GM23338 (cell line): Measurements from ENCODE around the gene RNF212B. TPM values are rescaled to one million over a fixed set of nuclear protein-coding genes. Genes with fewer than 3 reads are reported as not detected.
"Not testable (repeated sequence)": the region's sequence is repeated elsewhere in the genome, so short reads cannot be mapped to it uniquely, and the experiment has no call there.

Source experiments
- ATAC-seq: fragments of 200-7000 bp; cut with Tn5 transposase; 3 replicates; pipeline ENCODE4 v1.9.1; 2020
- DNase-seq: peaks from one replicate; pipeline ENCODE4 v3.0.0-alpha.2; 2015; ENCODE audit warnings: low spot score
- H2AFZ ChIP-seq: fragments of 200-600 bp; sonication (generic); 2 replicates; pipeline ENCODE4 v1.8.0; 2016; ENCODE audit warnings: antibody characterized with exemption, mild to moderate bottlenecking, moderate library complexity
- H3F3A ChIP-seq: fragments of 200-600 bp; sonication (generic); replicated peaks from 2 replicates; pipeline ENCODE4 v1.8.0; 2017; ENCODE audit warnings: antibody characterized with exemption, mixed run types, low read depth
- H3K27ac ChIP-seq: fragments of 200-600 bp; sonication (generic); 2 replicates; pipeline ENCODE4 v1.6.1; 2016; ENCODE audit warnings: low read depth
- H3K27me3 ChIP-seq: fragments of 200-600 bp; sonication (generic); 2 replicates; pipeline ENCODE4 v1.8.0; 2016; ENCODE audit warnings: mild to moderate bottlenecking, mixed run types, moderate library complexity; ENCODE audit not compliant: insufficient read depth
- H3K36me3 ChIP-seq: fragments of 200-600 bp; sonication (generic); 2 replicates; pipeline ENCODE4 v1.8.0; 2016; ENCODE audit warnings: mild to moderate bottlenecking; ENCODE audit not compliant: insufficient read depth
- H3K4me1 ChIP-seq: fragments of 200-600 bp; sonication (generic); 2 replicates; pipeline ENCODE4 v1.8.0; 2016; ENCODE audit warnings: mild to moderate bottlenecking, moderate library complexity; ENCODE audit not compliant: insufficient read depth
- H3K4me2 ChIP-seq: fragments of 200-600 bp; sonication (generic); 2 replicates; pipeline ENCODE4 v1.7.1; 2017; ENCODE audit warnings: mixed run types
- H3K4me3 ChIP-seq: fragments of 200-600 bp; sonication (generic); 2 replicates; pipeline ENCODE4 v1.6.1; 2016; ENCODE audit warnings: mixed run types
- H3K79me2 ChIP-seq: fragments of 200-600 bp; sonication (generic); replicated peaks from 2 replicates; pipeline ENCODE4 v1.8.0; 2017; ENCODE audit warnings: mild to moderate bottlenecking; ENCODE audit not compliant: insufficient read depth
- H3K9me2 ChIP-seq: fragments of 200-600 bp; sonication (generic); 2 replicates; pipeline ENCODE4 v1.8.0; 2017; ENCODE audit not compliant: insufficient read depth
- H4K20me1 ChIP-seq: fragments of 200-600 bp; sonication (generic); replicated peaks from 2 replicates; pipeline ENCODE4 v1.8.0; 2017; ENCODE audit warnings: mild to moderate bottlenecking; ENCODE audit not compliant: insufficient read depth
- H3K27ac Mint-ChIP-seq: 2 replicates; pipeline ENCODE4 v1.8.0; 2020; ENCODE audit warnings: inconsistent platforms, mild to moderate bottlenecking, moderate library complexity, mixed read lengths
- H3K27me3 Mint-ChIP-seq: 3 replicates; pipeline ENCODE4 v1.8.0; 2022; ENCODE audit warnings: low read depth, mild to moderate bottlenecking, moderate library complexity, mixed read lengths, inconsistent platforms; ENCODE audit not compliant: insufficient read depth, poor library complexity
- H3K36me3 Mint-ChIP-seq: 3 replicates; pipeline ENCODE4 v1.8.0; 2021; ENCODE audit warnings: low read depth, mild to moderate bottlenecking, inconsistent platforms, moderate library complexity, mixed read lengths
- H3K4me1 Mint-ChIP-seq: 3 replicates; pipeline ENCODE4 v1.8.0; 2020; ENCODE audit warnings: mild to moderate bottlenecking, inconsistent platforms, mixed read lengths
- H3K4me3 Mint-ChIP-seq: 3 replicates; pipeline ENCODE4 v1.8.0; 2021; ENCODE audit warnings: moderate library complexity, mild to moderate bottlenecking, inconsistent platforms, mixed read lengths
- H3K9me3 Mint-ChIP-seq: 3 replicates; pipeline ENCODE4 v1.8.0; 2020; ENCODE audit warnings: moderate library complexity, mild to moderate bottlenecking, inconsistent platforms, mixed read lengths
- CREB1 ChIP-seq: fragments of 250-450 bp; sonication (Bioruptor Pico); IDR thresholded peaks from 2 replicates; pipeline ENCODE4 v1.5.0; 2020; ENCODE audit warnings: low read depth, mild to moderate bottlenecking, moderate library complexity
- EZH2phosphoT487 ChIP-seq: fragments of 200-600 bp; sonication (generic); IDR thresholded peaks from one replicate; pipeline ENCODE4 v1.8.1; 2018; ENCODE audit warnings: antibody characterized with exemption; ENCODE audit not compliant: unreplicated experiment
- JUNB ChIP-seq: IDR thresholded peaks from one replicate; pipeline ENCODE4 v1.6.1; 2016; ENCODE audit warnings: antibody characterized with exemption; ENCODE audit not compliant: unreplicated experiment
- POLR2AphosphoS5 ChIP-seq: IDR thresholded peaks from 2 replicates; pipeline ENCODE4 v1.6.1; 2016; ENCODE audit warnings: antibody characterized with exemption, low read depth
- ZNF114 ChIP-seq: fragments of 250-450 bp; sonication (Bioruptor Pico); IDR thresholded peaks from 2 replicates; pipeline ENCODE4 v1.5.0; 2020; ENCODE audit warnings: mild to moderate bottlenecking, moderate library complexity
- ZNF331 ChIP-seq: fragments of 250-450 bp; sonication (Bioruptor Pico); IDR thresholded peaks from 2 replicates; pipeline ENCODE4 v1.5.0; 2020; ENCODE audit warnings: low read depth, mild to moderate bottlenecking, moderate library complexity
- polyA plus RNA-seq: library from polyadenylated mRNA; unstranded; fragments of >200 nt; fragmentation: Nextera tagmentation; extraction: Ambion mirVana; gene quantifications from 2 replicates; pipeline ENCODE4 v1.2.1, GENCODE V29; 2016
- total RNA-seq: library from RNA; depleted of rRNA; stranded (reverse); fragments of >200 nt; shearing (Covaris generic); gene quantifications from 2 replicates; pipeline ENCODE4 v1.2.3, GENCODE V29; 2014
- TF ChIP-seq, protein P1 (sequence below): IDR thresholded peaks from 2 replicates; pipeline ENCODE4 v1.6.1; 2016; ENCODE audit warnings: antibody characterized with exemption
- TF ChIP-seq, protein P2 (sequence below): fragments of 250-450 bp; sonication (Bioruptor Pico); IDR thresholded peaks from 2 replicates; pipeline ENCODE4 v1.5.0; 2020; ENCODE audit warnings: mild to moderate bottlenecking, moderate library complexity
- TF ChIP-seq, protein P3 (sequence below): IDR thresholded peaks from one replicate; pipeline ENCODE4 v1.6.1; 2018; ENCODE audit warnings: antibody characterized with exemption; ENCODE audit not compliant: unreplicated experiment
- TF ChIP-seq, protein P4 (sequence below), 2 experiments: fragments of 200-600 bp in 1 of 2; sonication (generic) in 1 of 2; conservative IDR thresholded peaks; 2 replicates each; pipeline versions ENCODE4 v1.5.1 to v1.6.1; 2016 to 2017; ENCODE audit warnings: antibody characterized with exemption in 2 of 2, low read depth in 2 of 2, mild to moderate bottlenecking in 2 of 2, moderate library complexity in 1 of 2

The RNF212B gene
- total and polyA plus RNA-seq, 2 experiments from 2014 or later: not detected

DNA sequence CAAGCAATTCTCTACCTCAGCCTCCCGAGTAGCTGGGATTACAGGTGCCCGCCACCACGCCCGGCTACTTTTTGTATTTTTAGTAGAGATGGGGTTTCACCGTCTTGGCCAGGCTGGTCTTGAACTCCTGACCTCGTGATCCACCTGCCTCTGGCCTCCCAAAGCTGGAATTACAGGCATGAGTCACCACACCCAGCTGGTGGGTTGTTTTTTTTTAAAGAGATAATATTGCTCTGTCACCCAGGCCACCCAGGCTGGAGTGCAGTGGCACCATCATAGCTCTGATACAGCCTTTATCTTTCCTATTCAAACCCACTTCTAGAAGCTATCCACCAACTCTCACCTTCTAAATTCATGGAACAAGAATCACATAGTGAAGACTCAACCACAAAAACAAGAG lies 40.2 kb downstream of the RNF212B start:
- peaks cover 11% of the 10 kb centered on the region for H3K4me1 Mint-ChIP-seq
- H3F3A ChIP-seq, H3K36me3 ChIP-seq, ATAC-seq, H3K27ac Mint-ChIP-seq, H2AFZ ChIP-seq, H3K4me3 Mint-ChIP-seq, DNase-seq, H3K9me2 ChIP-seq, H3K9me3 Mint-ChIP-seq, H3K79me2 ChIP-seq, H3K27ac ChIP-seq, H3K4me3 ChIP-seq, H3K4me1 ChIP-seq, H3K4me2 ChIP-seq: not testable (repeated sequence)
- peaks cover 14% of the 10 kb centered on the region for H4K20me1 ChIP-seq
- peaks cover 34% of the 10 kb centered on the region for H3K27me3 Mint-ChIP-seq
- H3K27me3 ChIP-seq: peaks cover 70% of the 10 kb centered on the region
- peaks cover 18% of the 10 kb centered on the region for H3K36me3 Mint-ChIP-seq

DNA sequence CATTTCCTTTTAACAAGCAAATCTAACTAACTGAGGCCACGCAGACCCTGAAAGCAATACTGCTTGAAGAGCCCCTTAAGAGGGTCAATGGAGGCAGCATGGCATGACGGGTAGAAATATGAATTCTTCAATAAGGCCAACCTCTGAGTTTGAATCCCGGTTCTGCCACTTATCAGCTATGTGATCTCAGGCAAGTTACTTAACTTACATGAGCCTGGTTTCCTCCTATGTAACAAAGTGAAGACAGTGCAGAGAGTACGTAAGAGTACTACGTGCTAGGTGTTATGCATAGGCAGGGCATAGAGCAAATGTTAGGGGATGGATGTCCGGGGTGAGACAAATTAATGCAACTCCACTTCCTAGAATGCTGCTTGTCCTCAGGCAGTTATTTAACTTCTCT lies 43.5 kb downstream of the RNF212B start:
- Histone ChIP-seq H3K4me2 (no peak overlapping the region), H3K9me2 (no peaks in the 10 kb centered on the region), H2AFZ (no peak overlapping the region), H3K4me3 (no peak overlapping the region), H3K79me2 (peaks cover 12% of the 10 kb centered on the region), H4K20me1 (peaks cover 20% of the 10 kb centered on the region; the same call in 1 of the 2 replicates), H3K36me3 (no peaks in the 10 kb centered on the region), H3K27me3 (peaks cover 50% of the 10 kb centered on the region), H3F3A (peaks cover 9% of the 10 kb centered on the region), H3K27ac (no peak overlapping the region), H3K4me1 (peaks cover 19% of the 10 kb centered on the region)
- H3K36me3 Mint-ChIP-seq: peaks cover 11% of the 10 kb centered on the region
- H3K27ac Mint-ChIP-seq: no peak overlapping the region
- DNase-seq (no peak), ATAC-seq (no peak)
- peaks cover 17% of the 10 kb centered on the region for H3K4me1 Mint-ChIP-seq
- peaks cover 4% of the 10 kb centered on the region; the same call in 2 of the 3 replicates for H3K9me3 Mint-ChIP-seq
- H3K27me3 Mint-ChIP-seq: peaks cover 23% of the 10 kb centered on the region
- H3K4me3 Mint-ChIP-seq: no peak overlapping the region
- TF ChIP-seq ZNF331 (CRISPR knock-in tag) (no peak), ZNF114 (CRISPR knock-in tag) (no peak), EZH2phosphoT487 (no peak), CREB1 (CRISPR knock-in tag) (no peak), JUNB (no peak), POLR2AphosphoS5 (no peak)
- TF ChIP-seq, protein P1, sequence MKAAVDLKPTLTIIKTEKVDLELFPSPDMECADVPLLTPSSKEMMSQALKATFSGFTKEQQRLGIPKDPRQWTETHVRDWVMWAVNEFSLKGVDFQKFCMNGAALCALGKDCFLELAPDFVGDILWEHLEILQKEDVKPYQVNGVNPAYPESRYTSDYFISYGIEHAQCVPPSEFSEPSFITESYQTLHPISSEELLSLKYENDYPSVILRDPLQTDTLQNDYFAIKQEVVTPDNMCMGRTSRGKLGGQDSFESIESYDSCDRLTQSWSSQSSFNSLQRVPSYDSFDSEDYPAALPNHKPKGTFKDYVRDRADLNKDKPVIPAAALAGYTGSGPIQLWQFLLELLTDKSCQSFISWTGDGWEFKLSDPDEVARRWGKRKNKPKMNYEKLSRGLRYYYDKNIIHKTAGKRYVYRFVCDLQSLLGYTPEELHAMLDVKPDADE: no peak
- TF ChIP-seq, protein P2, sequence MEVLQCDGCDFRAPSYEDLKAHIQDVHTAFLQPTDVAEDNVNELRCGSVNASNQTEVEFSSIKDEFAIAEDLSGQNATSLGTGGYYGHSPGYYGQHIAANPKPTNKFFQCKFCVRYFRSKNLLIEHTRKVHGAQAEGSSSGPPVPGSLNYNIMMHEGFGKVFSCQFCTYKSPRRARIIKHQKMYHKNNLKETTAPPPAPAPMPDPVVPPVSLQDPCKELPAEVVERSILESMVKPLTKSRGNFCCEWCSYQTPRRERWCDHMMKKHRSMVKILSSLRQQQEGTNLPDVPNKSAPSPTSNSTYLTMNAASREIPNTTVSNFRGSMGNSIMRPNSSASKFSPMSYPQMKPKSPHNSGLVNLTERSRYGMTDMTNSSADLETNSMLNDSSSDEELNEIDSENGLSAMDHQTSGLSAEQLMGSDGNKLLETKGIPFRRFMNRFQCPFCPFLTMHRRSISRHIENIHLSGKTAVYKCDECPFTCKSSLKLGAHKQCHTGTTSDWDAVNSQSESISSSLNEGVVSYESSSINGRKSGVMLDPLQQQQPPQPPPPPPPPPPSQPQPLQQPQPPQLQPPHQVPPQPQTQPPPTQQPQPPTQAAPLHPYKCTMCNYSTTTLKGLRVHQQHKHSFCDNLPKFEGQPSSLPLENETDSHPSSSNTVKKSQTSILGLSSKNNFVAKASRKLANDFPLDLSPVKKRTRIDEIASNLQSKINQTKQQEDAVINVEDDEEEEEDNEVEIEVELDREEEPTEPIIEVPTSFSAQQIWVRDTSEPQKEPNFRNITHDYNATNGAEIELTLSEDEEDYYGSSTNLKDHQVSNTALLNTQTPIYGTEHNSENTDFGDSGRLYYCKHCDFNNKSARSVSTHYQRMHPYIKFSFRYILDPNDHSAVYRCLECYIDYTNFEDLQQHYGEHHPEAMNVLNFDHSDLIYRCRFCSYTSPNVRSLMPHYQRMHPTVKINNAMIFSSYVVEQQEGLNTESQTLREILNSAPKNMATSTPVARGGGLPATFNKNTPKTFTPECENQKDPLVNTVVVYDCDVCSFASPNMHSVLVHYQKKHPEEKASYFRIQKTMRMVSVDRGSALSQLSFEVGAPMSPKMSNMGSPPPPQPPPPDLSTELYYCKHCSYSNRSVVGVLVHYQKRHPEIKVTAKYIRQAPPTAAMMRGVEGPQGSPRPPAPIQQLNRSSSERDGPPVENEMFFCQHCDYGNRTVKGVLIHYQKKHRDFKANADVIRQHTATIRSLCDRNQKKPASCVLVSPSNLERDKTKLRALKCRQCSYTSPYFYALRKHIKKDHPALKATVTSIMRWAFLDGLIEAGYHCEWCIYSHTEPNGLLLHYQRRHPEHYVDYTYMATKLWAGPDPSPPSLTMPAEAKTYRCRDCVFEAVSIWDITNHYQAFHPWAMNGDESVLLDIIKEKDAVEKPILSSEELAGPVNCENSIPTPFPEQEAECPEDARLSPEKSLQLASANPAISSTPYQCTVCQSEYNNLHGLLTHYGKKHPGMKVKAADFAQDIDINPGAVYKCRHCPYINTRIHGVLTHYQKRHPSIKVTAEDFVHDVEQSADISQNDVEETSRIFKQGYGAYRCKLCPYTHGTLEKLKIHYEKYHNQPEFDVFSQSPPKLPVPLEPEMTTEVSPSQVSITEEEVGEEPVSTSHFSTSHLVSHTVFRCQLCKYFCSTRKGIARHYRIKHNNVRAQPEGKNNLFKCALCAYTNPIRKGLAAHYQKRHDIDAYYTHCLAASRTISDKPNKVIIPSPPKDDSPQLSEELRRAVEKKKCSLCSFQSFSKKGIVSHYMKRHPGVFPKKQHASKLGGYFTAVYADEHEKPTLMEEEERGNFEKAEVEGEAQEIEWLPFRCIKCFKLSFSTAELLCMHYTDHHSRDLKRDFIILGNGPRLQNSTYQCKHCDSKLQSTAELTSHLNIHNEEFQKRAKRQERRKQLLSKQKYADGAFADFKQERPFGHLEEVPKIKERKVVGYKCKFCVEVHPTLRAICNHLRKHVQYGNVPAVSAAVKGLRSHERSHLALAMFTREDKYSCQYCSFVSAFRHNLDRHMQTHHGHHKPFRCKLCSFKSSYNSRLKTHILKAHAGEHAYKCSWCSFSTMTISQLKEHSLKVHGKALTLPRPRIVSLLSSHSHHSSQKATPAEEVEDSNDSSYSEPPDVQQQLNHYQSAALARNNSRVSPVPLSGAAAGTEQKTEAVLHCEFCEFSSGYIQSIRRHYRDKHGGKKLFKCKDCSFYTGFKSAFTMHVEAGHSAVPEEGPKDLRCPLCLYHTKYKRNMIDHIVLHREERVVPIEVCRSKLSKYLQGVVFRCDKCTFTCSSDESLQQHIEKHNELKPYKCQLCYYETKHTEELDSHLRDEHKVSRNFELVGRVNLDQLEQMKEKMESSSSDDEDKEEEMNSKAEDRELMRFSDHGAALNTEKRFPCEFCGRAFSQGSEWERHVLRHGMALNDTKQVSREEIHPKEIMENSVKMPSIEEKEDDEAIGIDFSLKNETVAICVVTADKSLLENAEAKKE (CRISPR knock-in tag): no peak
- TF ChIP-seq, protein P3, sequence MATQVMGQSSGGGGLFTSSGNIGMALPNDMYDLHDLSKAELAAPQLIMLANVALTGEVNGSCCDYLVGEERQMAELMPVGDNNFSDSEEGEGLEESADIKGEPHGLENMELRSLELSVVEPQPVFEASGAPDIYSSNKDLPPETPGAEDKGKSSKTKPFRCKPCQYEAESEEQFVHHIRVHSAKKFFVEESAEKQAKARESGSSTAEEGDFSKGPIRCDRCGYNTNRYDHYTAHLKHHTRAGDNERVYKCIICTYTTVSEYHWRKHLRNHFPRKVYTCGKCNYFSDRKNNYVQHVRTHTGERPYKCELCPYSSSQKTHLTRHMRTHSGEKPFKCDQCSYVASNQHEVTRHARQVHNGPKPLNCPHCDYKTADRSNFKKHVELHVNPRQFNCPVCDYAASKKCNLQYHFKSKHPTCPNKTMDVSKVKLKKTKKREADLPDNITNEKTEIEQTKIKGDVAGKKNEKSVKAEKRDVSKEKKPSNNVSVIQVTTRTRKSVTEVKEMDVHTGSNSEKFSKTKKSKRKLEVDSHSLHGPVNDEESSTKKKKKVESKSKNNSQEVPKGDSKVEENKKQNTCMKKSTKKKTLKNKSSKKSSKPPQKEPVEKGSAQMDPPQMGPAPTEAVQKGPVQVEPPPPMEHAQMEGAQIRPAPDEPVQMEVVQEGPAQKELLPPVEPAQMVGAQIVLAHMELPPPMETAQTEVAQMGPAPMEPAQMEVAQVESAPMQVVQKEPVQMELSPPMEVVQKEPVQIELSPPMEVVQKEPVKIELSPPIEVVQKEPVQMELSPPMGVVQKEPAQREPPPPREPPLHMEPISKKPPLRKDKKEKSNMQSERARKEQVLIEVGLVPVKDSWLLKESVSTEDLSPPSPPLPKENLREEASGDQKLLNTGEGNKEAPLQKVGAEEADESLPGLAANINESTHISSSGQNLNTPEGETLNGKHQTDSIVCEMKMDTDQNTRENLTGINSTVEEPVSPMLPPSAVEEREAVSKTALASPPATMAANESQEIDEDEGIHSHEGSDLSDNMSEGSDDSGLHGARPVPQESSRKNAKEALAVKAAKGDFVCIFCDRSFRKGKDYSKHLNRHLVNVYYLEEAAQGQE: no peak
- TF ChIP-seq, protein P4, sequence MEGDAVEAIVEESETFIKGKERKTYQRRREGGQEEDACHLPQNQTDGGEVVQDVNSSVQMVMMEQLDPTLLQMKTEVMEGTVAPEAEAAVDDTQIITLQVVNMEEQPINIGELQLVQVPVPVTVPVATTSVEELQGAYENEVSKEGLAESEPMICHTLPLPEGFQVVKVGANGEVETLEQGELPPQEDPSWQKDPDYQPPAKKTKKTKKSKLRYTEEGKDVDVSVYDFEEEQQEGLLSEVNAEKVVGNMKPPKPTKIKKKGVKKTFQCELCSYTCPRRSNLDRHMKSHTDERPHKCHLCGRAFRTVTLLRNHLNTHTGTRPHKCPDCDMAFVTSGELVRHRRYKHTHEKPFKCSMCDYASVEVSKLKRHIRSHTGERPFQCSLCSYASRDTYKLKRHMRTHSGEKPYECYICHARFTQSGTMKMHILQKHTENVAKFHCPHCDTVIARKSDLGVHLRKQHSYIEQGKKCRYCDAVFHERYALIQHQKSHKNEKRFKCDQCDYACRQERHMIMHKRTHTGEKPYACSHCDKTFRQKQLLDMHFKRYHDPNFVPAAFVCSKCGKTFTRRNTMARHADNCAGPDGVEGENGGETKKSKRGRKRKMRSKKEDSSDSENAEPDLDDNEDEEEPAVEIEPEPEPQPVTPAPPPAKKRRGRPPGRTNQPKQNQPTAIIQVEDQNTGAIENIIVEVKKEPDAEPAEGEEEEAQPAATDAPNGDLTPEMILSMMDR (conservative IDR thresholded peaks at IDR 0.05; ENCODE audit: low read depth in 2 of 2): no peak
